ENCODE data around the gene TARDBP. TPM values are rescaled to one million over a fixed set of nuclear protein-coding genes. Genes with fewer than 3 reads are reported as not detected.
A peak's percentile ranks its signal among the peaks of the same experiment; 100 is the strongest.

Gene TARDBP
- total and polyA plus RNA-seq, 9 donors: 106 to 175 (median 143) TPM

- no peak for DNase-seq
- H3K27ac ChIP-seq: no peak overlapping the region
- H3K36me3 ChIP-seq: no peaks in the 10 kb centered on the region
- H3K27me3 ChIP-seq: no peaks in the 10 kb centered on the region
- H3K4me1 ChIP-seq (ENCODE audit: insufficient read depth): no peaks in the 10 kb centered on the region
- H3K4me3 ChIP-seq: no peak overlapping the region
- TF ChIP-seq CTCF (IDR thresholded peaks at IDR 0.05) (no peak), POLR2A (IDR thresholded peaks at IDR 0.05) (no peak), EP300 (IDR thresholded peaks at IDR 0.05) (no peak)
- intact Hi-C loops (cut with DNase I): no loop called here
- WGBS, 3 donors: 58 to 76% (median 69%) methylated on average over 19 of the region's 19 CpGs
- no peaks in the 10 kb centered on the region for H3K9me3 ChIP-seq
Measured at GRCh38 chr1:10975567-10976326, 36.7 kb upstream of the TARDBP start.

- Histone ChIP-seq H3K4me1 (ENCODE audit: insufficient read depth) (no peaks in the 10 kb centered on the region), H3K27ac (no peak overlapping the region), H3K36me3 (no peaks in the 10 kb centered on the region), H3K9me3 (no peaks in the 10 kb centered on the region), H3K27me3 (no peaks in the 10 kb centered on the region), H3K4me3 (no peak overlapping the region)
- intact Hi-C loops (cut with DNase I): no loop called here
- no peak for DNase-seq
- TF ChIP-seq POLR2A (IDR thresholded peaks at IDR 0.05) (no peak), CTCF (IDR thresholded peaks at IDR 0.05) (no peak), EP300 (IDR thresholded peaks at IDR 0.05) (no peak)
- WGBS, 3 donors: 57 to 72% (median 70%) methylated on average over 4 of the region's 4 CpGs
Measured at GRCh38 chr1:10978719-10979118, 33.7 kb upstream of the TARDBP start.

- no peak for DNase-seq
- no peaks in the 10 kb centered on the region for H3K4me1 ChIP-seq (ENCODE audit: insufficient read depth)
- intact Hi-C loops (cut with DNase I): no loop called here
- no peak for TF ChIP-seq POLR2A (IDR thresholded peaks at IDR 0.05)
- H3K9me3 ChIP-seq: no peaks in the 10 kb centered on the region
- H3K27ac ChIP-seq: no peak overlapping the region
- 69 to 75% (median 72%) methylated on average over 13 of the region's 13 CpGs for WGBS, 3 donors
- no peaks in the 10 kb centered on the region for H3K27me3 ChIP-seq
- no peaks in the 10 kb centered on the region for H3K36me3 ChIP-seq
- no peak overlapping the region for H3K4me3 ChIP-seq
Measured at GRCh38 chr1:10979483-10979920, 33.0 kb upstream of the TARDBP start.

- H3K4me3 ChIP-seq: no peak overlapping the region
- H3K27ac ChIP-seq: no peak overlapping the region
- intact Hi-C loops (cut with DNase I): no loop called here
- no peaks in the 10 kb centered on the region for H3K4me1 ChIP-seq (ENCODE audit: insufficient read depth)
- no peaks in the 10 kb centered on the region for H3K9me3 ChIP-seq
- TF ChIP-seq CTCF (IDR thresholded peaks at IDR 0.05) (no peak), POLR2A (IDR thresholded peaks at IDR 0.05) (no peak), EP300 (IDR thresholded peaks at IDR 0.05) (no peak)
- DNase-seq: peak in 4 of 5 donors; percentile 27 to 69 (median 40)
- WGBS, 3 donors: 3 to 15% (median 9%) methylated on average over 15 of the region's 15 CpGs
- no peaks in the 10 kb centered on the region for H3K27me3 ChIP-seq
- no peaks in the 10 kb centered on the region for H3K36me3 ChIP-seq
Measured at GRCh38 chr1:10980094-10980577, 32.3 kb upstream of the TARDBP start.
